ENCODE results near the gene ZBTB38. TPM values are rescaled to one million over a fixed set of nuclear protein-coding genes. Genes with fewer than 3 reads are reported as not detected.

ZBTB38 gene
- total RNA-seq, 1 experiment from 2014 or later: 46.7 TPM

GRCh38 chr3:141338881-141339280 is 29.4 kb upstream of the ZBTB38 start:
- in situ Hi-C loops (cut with HindIII; ENCODE audit: low pct_unique_long_range_greater_than_20kb, low sequenced_read_pairs): no loop called here
- CTCF ChIA-PET: no interaction called here

GRCh38 chr3:141341536-141341935 is 26.8 kb upstream of the ZBTB38 start:
- H3K36me3 ChIP-seq (ENCODE audit: control insufficient read depth, insufficient read depth, low read length): no peaks in the 10 kb centered on the region
- ChIA-PET CTCF (interaction anchor here (0.9 kb wide), 1 partner anchor 253 kb away, joined by 3 read pairs; no protein-coding TSS in a partner anchor), POLR2A (no interaction called here)
- no peaks in the 10 kb centered on the region for H3K4me1 ChIP-seq (ENCODE audit: control insufficient read depth, insufficient read depth, low read length)
- BruUV-seq (replicated peaks): no TSS peak
- DNase-seq (ENCODE audit: low read depth, low spot score): no peak
- in situ Hi-C loops (cut with HindIII; ENCODE audit: low pct_unique_long_range_greater_than_20kb, low sequenced_read_pairs) (no loop called here), intact Hi-C loops (cut with micrococcal nuclease; ENCODE audit: unreplicated experiment) (no loop called here)
- no peaks in the 10 kb centered on the region for H3K9me3 ChIP-seq (ENCODE audit: control insufficient read depth, insufficient read depth, low read depth, low read length)
- H3K27me3 ChIP-seq (ENCODE audit: control insufficient read depth, insufficient read depth, low read length): no peaks in the 10 kb centered on the region
- no peak for ATAC-seq
- no peak overlapping the region for H3K27ac ChIP-seq (ENCODE audit: low read length)
- TF ChIP-seq SIN3A (IDR thresholded peaks at IDR 0.05; ENCODE audit: borderline replicate concordance, insufficient read depth, low read depth, low read length) (no peak), POLR2AphosphoS5 (IDR thresholded peaks at IDR 0.05; ENCODE audit: low read depth, low read length) (no peak), TCF7L2 (IDR thresholded peaks at IDR 0.05; ENCODE audit: low read depth, low read length) (no peak), REST (IDR thresholded peaks at IDR 0.05; ENCODE audit: insufficient read depth in 1 of 2, low read depth in 2 of 2, low read length in 1 of 2) (no peak), CTCF (IDR thresholded peaks at IDR 0.05) (no peak)
- no peak overlapping the region for H3K4me3 ChIP-seq (ENCODE audit: low read depth in 2 of 2, low read length in 2 of 2)

More at GRCh38 chr3:141338881-141339280, 29.4 kb upstream of the ZBTB38 start:
- Histone ChIP-seq H3K27ac (ENCODE audit: low read length) (no peak overlapping the region), H3K9me3 (ENCODE audit: control insufficient read depth, insufficient read depth, low read depth, low read length) (no peaks in the 10 kb centered on the region), H3K4me3 (ENCODE audit: low read depth in 2 of 2, low read length in 2 of 2) (no peak overlapping the region), H3K4me1 (ENCODE audit: control insufficient read depth, insufficient read depth, low read length) (no peaks in the 10 kb centered on the region), H3K36me3 (ENCODE audit: control insufficient read depth, insufficient read depth, low read length) (no peaks in the 10 kb centered on the region), H3K27me3 (ENCODE audit: control insufficient read depth, insufficient read depth, low read length) (no peaks in the 10 kb centered on the region)
- intact Hi-C loops (cut with micrococcal nuclease; ENCODE audit: unreplicated experiment): no loop called here
- BruUV-seq (replicated peaks): no TSS peak
- TF ChIP-seq SIN3A (IDR thresholded peaks at IDR 0.05; ENCODE audit: borderline replicate concordance, insufficient read depth, low read depth, low read length) (no peak), CTCF (IDR thresholded peaks at IDR 0.05) (no peak), REST (IDR thresholded peaks at IDR 0.05; ENCODE audit: insufficient read depth in 1 of 2, low read depth in 2 of 2, low read length in 1 of 2) (no peak), TCF7L2 (IDR thresholded peaks at IDR 0.05; ENCODE audit: low read depth, low read length) (no peak)
- ATAC-seq: no peak
- POLR2A ChIA-PET: no interaction called here
- no peak for DNase-seq (ENCODE audit: low read depth, low spot score)
